Epithelial cell of esophagus (primary cell): ENCODE measurements around the gene ERN1.
A peak's percentile ranks its signal among the peaks of the same experiment; 100 is the strongest.

Experiments
- DNase-seq: peaks from one replicate; pipeline ENCODE4 v3.0.0; 2010; ENCODE audit warnings: low read depth
- H3K4me3 ChIP-seq: 2 replicates; pipeline ENCODE4 v1.5.1; 2011; ENCODE audit warnings: mild to moderate bottlenecking, low read length, control low read depth
- CTCF ChIP-seq: IDR thresholded peaks from 2 replicates; pipeline ENCODE4 v1.5.1; 2011; ENCODE audit warnings: low read depth, mild to moderate bottlenecking, low read length, control low read depth, inconsistent platforms; ENCODE audit not compliant: insufficient read depth; ENCODE audit errors: missing control alignments

The ERN1 gene

GRCh38 chr17:64084086-64084939 is 45.6 kb downstream of the ERN1 start:
- TF ChIP-seq CTCF, result no peak
- no peak overlapping the region for H3K4me3 ChIP-seq
- DNase-seq, result peak; percentile 72

DNA sequence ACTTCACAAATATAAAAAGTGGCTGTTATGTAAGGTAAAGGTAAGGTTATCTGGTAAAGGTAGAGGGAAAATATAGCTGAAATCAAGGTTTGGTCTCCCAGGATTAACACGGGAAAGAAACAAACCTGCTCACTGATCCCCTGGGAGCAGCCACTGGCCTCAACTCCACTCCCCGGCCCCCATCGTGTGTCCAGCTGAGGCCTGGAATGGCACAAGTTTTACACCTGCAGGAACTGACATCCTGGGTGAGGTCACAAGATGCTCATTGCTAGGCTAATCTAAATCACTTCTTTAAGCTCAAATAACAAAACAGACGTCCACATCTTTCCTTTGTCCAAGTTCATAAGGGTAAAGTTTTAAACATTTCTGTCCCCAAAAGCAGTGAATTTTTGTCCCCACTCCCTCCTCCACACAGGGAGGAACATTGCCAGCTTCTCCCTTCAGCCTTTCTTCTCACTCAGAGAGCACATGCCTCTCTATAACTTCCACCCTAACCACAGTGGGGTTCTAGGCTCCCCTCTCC is 46.3 kb downstream of the ERN1 start:
- no peak for DNase-seq
- H3K4me3 ChIP-seq, result no peak overlapping the region
- TF ChIP-seq CTCF, result no peak

- DNase-seq, result no peak
- TF ChIP-seq CTCF, result no peak
- H3K4me3 ChIP-seq, result no peak overlapping the region
Observed at GRCh38 chr17:64083093-64083492, 46.9 kb downstream of the ERN1 start.

DNA sequence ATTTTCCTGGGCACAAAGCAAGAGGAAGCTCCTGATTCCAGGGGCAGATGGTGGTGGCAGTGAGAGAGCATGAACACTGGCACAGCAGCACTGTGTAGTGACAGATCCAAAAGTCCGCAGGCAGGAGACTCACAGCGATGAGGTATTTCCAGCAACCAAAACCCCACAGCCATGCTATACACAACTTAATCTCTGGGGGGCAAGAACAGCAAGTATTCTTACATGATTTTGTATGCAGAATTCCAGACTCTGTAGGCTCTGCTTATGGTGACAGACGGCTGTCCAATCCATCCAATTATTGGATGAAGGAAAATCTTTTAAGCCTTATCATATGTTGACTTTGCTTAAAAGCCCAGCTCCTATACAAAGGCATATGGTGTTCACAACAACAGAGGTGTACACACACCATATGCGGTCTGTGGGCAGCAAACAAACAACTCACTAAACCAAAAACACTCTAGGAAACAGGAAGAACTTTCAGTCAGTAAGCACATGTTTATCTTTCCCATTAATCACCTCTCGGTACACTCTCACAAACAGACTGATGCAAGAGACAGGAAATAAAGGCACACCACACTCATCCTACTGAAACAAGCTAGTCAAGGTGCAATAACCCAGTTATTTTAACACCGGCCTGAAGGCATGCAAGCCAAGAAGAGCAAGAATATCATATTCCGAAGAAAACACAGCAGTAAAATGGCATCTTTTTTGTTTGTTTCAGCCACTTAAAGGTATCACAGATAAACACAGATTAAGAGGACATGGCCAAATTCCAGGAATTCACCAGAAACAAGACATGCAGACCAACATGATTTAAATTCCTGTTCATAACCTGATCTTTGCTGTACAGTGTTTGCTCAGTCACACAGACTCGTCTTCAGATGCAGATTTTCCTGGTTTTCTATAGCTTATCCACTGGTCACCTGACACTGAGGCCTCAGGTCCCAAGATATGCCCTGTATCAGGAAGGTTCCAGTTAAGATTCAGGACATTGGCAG is 47.8 kb downstream of the ERN1 start:
- no peak overlapping the region for H3K4me3 ChIP-seq
- peak; percentile 96 for DNase-seq

DNA sequence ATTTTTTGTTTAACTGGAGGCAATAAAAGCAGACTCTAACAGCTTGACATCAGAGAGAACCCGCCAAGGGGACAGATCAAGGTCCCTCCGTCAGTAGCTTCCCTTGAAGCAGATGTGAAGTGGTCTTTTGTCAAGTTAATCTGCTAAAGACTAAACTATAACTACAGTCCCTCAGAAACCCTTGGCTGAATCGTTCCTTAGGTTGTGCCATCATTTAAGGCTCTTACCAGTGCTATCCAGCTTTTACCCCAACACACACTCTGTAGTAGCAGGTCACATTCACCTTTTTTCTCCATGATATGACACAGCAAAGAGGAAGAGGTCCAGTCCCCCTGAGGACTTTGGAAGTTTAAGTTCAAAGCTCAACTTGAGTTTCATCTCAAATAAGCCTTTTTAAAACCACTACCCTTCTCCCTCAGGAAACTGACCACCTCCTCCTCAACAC is 49.7 kb downstream of the ERN1 start:
- no peak for DNase-seq
- no peak for TF ChIP-seq CTCF
- no peak overlapping the region for H3K4me3 ChIP-seq

More for the DNA sequence above, 47.8 kb downstream of the ERN1 start:
- TF ChIP-seq CTCF, result no peak

DNA sequence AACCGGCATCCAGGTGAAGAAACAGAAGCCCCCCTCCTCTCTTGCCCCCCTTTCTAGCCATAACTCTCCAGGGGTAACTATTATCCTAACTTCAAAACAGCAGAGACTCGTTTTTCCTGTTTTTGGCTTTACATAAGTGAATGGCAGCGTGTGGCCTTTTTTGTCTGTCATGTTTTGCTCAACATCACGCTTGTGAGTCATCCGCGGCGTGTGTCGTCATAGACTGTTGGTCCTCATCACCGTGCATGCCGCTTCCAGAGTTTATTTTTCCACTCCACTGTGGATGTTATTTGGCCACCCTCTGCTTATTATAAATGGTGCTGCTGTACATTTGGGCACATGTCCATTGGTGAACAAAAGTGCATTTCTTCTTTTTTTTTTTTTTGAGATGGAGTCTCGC is 52.6 kb downstream of the ERN1 start:
- H3K4me3 ChIP-seq, result no peak overlapping the region
- no peak for TF ChIP-seq CTCF
- peak; percentile 90 for DNase-seq
